Loucy (cell line): ENCODE data around the gene KNG1.

Experiments
- CTCF ChIP-seq: fragments of 200-600 bp; sonication (generic); conservative IDR thresholded peaks from 2 replicates; pipeline ENCODE4 v1.5.1; 2014; ENCODE audit warnings: mild to moderate bottlenecking, antibody characterized with exemption, low read length
- EZH2phosphoT487 ChIP-seq: fragments of 200-600 bp; IDR thresholded peaks from 2 replicates; pipeline ENCODE4 v1.6.1; 2018; ENCODE audit warnings: antibody characterized with exemption, mild to moderate bottlenecking, moderate library complexity, borderline replicate concordance

- TF ChIP-seq CTCF (no peak), EZH2phosphoT487 (no peak)
These were observed 33.2 kb upstream of the KNG1 start for GRCh38 chr3:186683979-186684378.
